Lung (tissue), 12 donors: Measurements from ENCODE around the gene HBS1L. TPM values are rescaled to one million over a fixed set of nuclear protein-coding genes. Genes with fewer than 3 reads are reported as not detected.

Experiments
- ATAC-seq: fragments of 200-7000 bp; cut with Tn5 transposase; one replicate; pipeline ENCODE4 v1.9.1; 2020; ENCODE audit warnings: moderate number of reproducible peaks; ENCODE audit not compliant: insufficient read depth, low FRiP score
- DNase-seq, 3 donors: peaks; one replicate each; pipeline ENCODE4 v3.0.0-alpha.2; 2013 to 2017
- H3K27ac ChIP-seq, 2 donors: one replicate each; pipeline ENCODE4 v1.5.1; 2013; ENCODE audit warnings: mild to moderate bottlenecking in 2 of 2, moderate library complexity in 2 of 2, control low read depth in 1 of 2, inconsistent platforms in 1 of 2, low read depth in 1 of 2, low read length in 1 of 2
- H3K27me3 ChIP-seq, 3 donors: one replicate each; pipeline ENCODE4 v1.5.1; 2013; ENCODE audit warnings: low read length in 2 of 3; ENCODE audit not compliant: control insufficient read depth in 3 of 3, insufficient read depth in 3 of 3
- H3K36me3 ChIP-seq, 4 donors: one replicate each; pipeline ENCODE4 v1.5.1; 2013; ENCODE audit warnings: low read length in 4 of 4, mild to moderate bottlenecking in 1 of 4, moderate library complexity in 1 of 4; ENCODE audit not compliant: control insufficient read depth in 4 of 4, insufficient read depth in 4 of 4
- H3K4me1 ChIP-seq, 5 donors: one replicate each; pipeline ENCODE4 v1.5.1; 2013; ENCODE audit warnings: low read length in 5 of 5, mild to moderate bottlenecking in 2 of 5, moderate library complexity in 1 of 5; ENCODE audit not compliant: control insufficient read depth in 5 of 5, insufficient read depth in 5 of 5
- H3K4me3 ChIP-seq: one replicate; pipeline ENCODE4 v1.5.1; 2013; ENCODE audit warnings: mild to moderate bottlenecking, control low read depth, moderate library complexity
- H3K9ac ChIP-seq, 2 donors: one replicate each; pipeline ENCODE4 v1.5.1; 2013; ENCODE audit warnings: low read length in 2 of 2, control low read depth in 1 of 2; ENCODE audit not compliant: insufficient read depth in 1 of 2
- H3K9me3 ChIP-seq, 4 donors: one replicate each; pipeline ENCODE4 v1.5.1; 2013; ENCODE audit warnings: low read length in 3 of 4, mild to moderate bottlenecking in 1 of 4, moderate library complexity in 1 of 4; ENCODE audit not compliant: control insufficient read depth in 4 of 4, insufficient read depth in 3 of 4
- CTCF ChIP-seq: IDR thresholded peaks from 2 replicates; pipeline ENCODE4 v1.5.1; 2012; ENCODE audit warnings: mild to moderate bottlenecking; ENCODE audit errors: control extremely low read depth, extremely low read depth
- WGBS, 2 donors: extraction: QIAGEN DNeasy Blood & Tissue Kit; methylation state at CpG; one replicate each; pipeline ENCODE4 v1.1.7; 2013; 5-methylcytosine and 5-hydroxymethylcytosine counted together
- polyA plus RNA-seq, 2 donors: library from polyadenylated mRNA; stranded (reverse); fragments of 200-250 nt; gene quantifications; one replicate each; pipeline ENCODE4 v1.2.1, GENCODE V29; 2013
- total RNA-seq, 2 donors: library from RNA; depleted of rRNA in 1 of 2; stranded (reverse); fragments of >200 nt in 1 of 2; gene quantifications; one replicate each; pipeline ENCODE4 v1.2.1, GENCODE V29; 2014 to 2021
- donor health status: control.
- donor health status: control.
- donor health status: Bipolar disorder and iron deficiency.
- donor health status: healthy.
- donor health status: DM: yes; HTN: yes; CAD: no.

HBS1L gene
- total and polyA plus RNA-seq, 4 donors: 13.1 to 76.3 (median 43.3) TPM

- DNase-seq (no peak), ATAC-seq (no peak)
- Histone ChIP-seq H3K9me3 (peaks cover 0 to 1% (median 0%) of the 10 kb centered on the region in 4 donors), H3K36me3 (no peaks in the 10 kb centered on the region), H3K4me3 (no peak overlapping the region), H3K27me3 (no peaks in the 10 kb centered on the region), H3K27ac (no peak overlapping the region), H3K4me1 (no peaks in the 10 kb centered on the region), H3K9ac (no peak overlapping the region)
- no peak for TF ChIP-seq CTCF
- WGBS, 2 donors: 80 to 90% methylated on average over 5 of the region's 5 CpGs
These were observed 122.5 kb downstream of the HBS1L start for GRCh38 chr6:134932098-134932497.

- Histone ChIP-seq H3K4me1 (no peaks in the 10 kb centered on the region), H3K9me3 (peaks cover 0 to 1% (median 0%) of the 10 kb centered on the region in 4 donors), H3K9ac (no peak overlapping the region), H3K27ac (no peak overlapping the region), H3K4me3 (no peak overlapping the region), H3K36me3 (no peaks in the 10 kb centered on the region), H3K27me3 (no peaks in the 10 kb centered on the region)
- WGBS, 2 donors: 87 to 94% methylated on average over 6 of the region's 6 CpGs
- TF ChIP-seq CTCF: no peak
- DNase-seq (no peak), ATAC-seq (no peak)
These were observed 124.2 kb downstream of the HBS1L start for GRCh38 chr6:134930463-134930862.

- Histone ChIP-seq H3K27ac (no peak overlapping the region), H3K9ac (no peak overlapping the region), H3K4me3 (no peak overlapping the region), H3K4me1 (no peaks in the 10 kb centered on the region), H3K36me3 (no peaks in the 10 kb centered on the region), H3K27me3 (no peaks in the 10 kb centered on the region), H3K9me3 (peaks cover 0 to 1% (median 0%) of the 10 kb centered on the region in 4 donors)
- no peak for DNase-seq
- WGBS, 2 donors: 83 to 92% methylated on average over 6 of the region's 6 CpGs
- ATAC-seq: no peak
- TF ChIP-seq CTCF: no peak
These were observed 126.3 kb downstream of the HBS1L start for GRCh38 chr6:134928151-134928900.
